T47D (cell line): ENCODE data around the gene RFNG.

Experiments used
- DNase-seq, 2 experiments: peaks; one replicate each; pipeline versions ENCODE4 v3.0.0 to v3.0.0-alpha.2; 2011 to 2012; ENCODE audit warnings: low read depth in 1 of 2, low spot score in 1 of 2
- JUND ChIP-seq: IDR thresholded peaks from 2 replicates; pipeline ENCODE4 v1.6.1; 2012; ENCODE audit warnings: low read depth
- in situ Hi-C: cut with HindIII; loops from 2 replicates; pipeline ENCODE4 v1.10.0; 2016; ENCODE audit warnings: low sequenced_read_pairs, low pct_unique_long_range_greater_than_20kb

Gene RFNG

DNA sequence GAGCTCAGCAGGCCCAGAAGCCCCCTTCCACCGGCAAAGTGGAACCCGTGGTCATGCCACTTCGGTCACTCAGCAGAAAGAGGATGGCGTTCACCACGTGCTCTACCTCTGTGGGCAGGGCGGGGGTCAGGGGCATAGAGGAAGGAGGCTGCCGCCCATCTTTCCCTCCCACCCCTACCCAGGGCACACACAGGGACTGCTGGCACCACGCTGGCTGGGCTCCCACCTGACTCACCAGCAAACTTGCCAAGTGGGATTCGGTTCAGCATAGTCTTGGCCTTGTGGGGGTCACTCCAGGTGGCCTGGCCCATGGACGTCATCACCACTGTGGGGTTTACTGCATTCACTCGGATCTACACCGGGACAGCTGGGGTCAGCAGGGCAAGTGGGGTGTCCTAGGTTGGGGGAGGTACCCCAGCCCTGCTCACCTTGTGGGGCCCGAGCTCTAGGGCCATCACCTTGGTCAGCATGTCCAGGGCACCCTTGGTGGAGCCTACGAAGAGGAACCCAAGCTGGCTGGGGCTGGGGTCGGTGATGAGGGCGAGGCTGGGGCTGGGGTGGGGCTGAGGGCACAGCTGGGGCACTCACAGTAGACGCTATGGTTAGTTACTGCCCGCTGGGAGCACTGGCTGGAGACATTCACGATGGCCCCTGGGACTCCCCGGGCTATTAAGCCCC lies 15.5 kb downstream of the RFNG start:
- no peak for DNase-seq
- no peak for TF ChIP-seq JUND
- in situ Hi-C loops: no loop called here

GRCh38 chr17:82035488-82035887 lies 16.1 kb downstream of the RFNG start:
- in situ Hi-C loops: no loop called here
- TF ChIP-seq JUND: no peak

GRCh38 chr17:82034371-82035011 lies 17.1 kb downstream of the RFNG start:
- DNase-seq: no peak
- in situ Hi-C loops: no loop called here
- TF ChIP-seq JUND: no peak

More at GRCh38 chr17:82035488-82035887, 16.1 kb downstream of the RFNG start:
- DNase-seq: no peak

GRCh38 chr17:82033359-82034085 lies 18.1 kb downstream of the RFNG start:
- DNase-seq: no peak
- TF ChIP-seq JUND: no peak
- in situ Hi-C loops: no loop called here

DNA sequence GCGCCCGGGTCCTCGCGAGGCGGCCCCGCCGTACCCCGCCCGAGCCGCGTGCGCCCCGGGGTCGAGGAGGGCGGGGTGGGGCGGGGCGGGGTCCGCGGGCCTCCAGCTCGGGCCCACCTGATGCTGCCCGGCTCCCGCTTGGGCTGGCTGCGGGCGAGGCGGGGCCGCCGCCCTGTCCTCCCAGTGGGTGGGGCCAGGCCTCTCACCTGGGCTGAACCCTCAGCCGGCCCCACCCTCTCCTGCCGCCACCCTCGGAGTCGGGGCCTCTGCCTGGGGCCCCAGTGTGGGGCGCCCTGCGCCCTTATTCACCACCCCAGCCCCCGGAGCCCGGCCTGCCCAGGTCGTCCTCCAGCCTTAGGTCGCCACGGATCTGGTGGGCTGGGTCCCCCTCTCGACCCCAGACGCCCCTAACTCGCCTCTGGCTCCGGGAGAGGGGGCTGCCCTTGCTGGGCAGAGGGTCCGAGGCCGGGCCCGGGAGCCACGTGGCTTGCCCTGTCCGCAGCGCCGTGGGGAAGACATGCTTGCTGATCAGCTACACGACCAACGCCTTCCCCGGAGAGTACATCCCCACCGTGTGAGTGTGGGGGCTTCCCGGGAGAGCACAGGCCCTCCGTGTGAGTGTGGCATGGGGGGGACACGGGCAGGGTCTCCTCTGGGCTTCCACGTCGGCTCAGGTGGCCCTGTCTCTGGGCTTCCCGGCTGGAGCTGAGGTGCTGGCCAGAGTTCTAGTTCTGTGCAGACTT lies 19.6 kb downstream of the RFNG start:
- in situ Hi-C loops: no loop called here
- peak; percentile 80 to 85 for DNase-seq

DNA sequence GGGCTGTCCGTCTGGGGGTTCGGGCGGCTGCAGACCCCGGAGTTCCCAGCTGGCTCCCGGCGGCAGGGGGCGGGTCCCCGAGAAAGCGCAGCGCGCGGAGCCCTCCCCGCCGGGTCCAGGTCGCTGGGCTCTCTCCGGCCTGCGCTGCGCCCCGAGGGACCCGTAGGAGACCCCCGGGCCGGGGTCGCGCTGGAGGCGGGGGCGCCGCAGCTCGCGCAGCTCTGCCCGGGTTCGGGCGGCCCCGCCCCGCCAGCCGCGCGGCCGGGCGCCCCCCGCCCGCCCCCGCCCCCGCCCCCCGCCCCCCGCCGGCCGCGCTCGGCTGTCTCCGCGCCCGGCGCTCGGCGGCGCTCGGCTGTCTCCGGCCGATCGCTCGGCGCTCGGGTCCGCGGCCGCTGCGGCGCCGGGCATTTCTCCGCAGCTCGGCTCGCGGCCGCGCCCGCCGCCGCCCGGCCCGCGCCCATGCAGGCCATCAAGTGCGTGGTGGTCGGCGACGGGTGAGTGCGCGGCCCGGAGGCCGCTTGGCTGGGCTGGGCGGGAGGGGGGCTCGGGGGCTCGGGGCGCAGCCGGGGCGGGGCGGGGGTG lies 20.2 kb downstream of the RFNG start, which contains the start of gene RAC3:
Gene RAC3 (plus strand): TSS at position 376 of the 582 bp plus-strand sequence. CDS start 84 bp downstream, at position 460.
- peak in 1 of 2 experiments; percentile 66 for DNase-seq
- in situ Hi-C loops: no loop called here
- no peak for TF ChIP-seq JUND

More for the DNA sequence above, 19.6 kb downstream of the RFNG start:
- TF ChIP-seq JUND: no peak

DNA sequence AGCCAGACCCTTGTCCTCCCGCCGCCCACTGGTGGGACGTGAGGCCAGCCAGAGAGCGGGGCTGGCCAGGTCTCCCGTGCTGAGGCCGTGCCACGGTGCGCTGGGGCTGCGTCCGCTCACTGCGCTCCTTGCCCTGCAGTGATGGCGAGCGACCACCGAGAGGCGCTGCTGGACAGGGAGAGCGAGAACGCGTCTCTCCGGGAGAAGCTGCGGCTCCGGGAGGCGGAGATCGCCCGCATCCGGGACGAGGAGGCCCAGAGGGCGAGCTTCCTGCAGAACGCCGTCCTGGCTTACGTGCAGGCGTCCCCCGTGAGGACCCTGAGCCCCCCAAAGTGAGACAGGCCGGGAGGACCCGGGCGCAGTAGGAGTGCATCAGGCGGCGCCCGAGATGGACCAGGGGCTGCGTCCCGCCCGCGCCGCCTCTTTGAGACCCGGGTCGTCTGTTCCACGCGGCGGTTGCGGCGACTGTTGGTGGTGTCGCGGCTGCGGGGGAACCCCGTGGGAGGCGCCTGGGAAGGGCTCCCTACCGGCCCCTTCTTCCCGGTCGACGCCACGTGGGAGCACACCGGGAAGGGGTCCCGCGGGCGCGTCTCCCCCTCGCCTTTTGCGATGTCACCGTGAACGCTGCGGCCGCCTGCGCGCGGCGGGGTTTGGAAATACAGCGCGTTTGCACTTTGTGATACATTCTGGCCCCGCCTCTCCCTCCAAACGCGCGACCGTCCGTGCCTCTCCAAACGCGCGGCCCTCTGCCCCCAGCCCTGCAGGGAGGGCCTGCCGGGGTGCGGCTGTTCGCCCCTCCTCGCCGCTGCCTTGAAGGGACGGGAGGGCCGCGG lies 20.9 kb downstream of the RFNG start:
- TF ChIP-seq JUND: no peak
- in situ Hi-C loops: no loop called here
- DNase-seq: peak; percentile 91 to 93

- in situ Hi-C loops: no loop called here
- no peak for DNase-seq
- no peak for TF ChIP-seq JUND
Observed at GRCh38 chr17:82029990-82030469, 21.6 kb downstream of the RFNG start.

GRCh38 chr17:82029391-82029790 lies 22.2 kb downstream of the RFNG start:
- in situ Hi-C loops: no loop called here
- no peak for TF ChIP-seq JUND
- no peak for DNase-seq

- no peak for TF ChIP-seq JUND
- in situ Hi-C loops: no loop called here
Observed at GRCh38 chr17:82028966-82029365, 22.6 kb downstream of the RFNG start.

DNA sequence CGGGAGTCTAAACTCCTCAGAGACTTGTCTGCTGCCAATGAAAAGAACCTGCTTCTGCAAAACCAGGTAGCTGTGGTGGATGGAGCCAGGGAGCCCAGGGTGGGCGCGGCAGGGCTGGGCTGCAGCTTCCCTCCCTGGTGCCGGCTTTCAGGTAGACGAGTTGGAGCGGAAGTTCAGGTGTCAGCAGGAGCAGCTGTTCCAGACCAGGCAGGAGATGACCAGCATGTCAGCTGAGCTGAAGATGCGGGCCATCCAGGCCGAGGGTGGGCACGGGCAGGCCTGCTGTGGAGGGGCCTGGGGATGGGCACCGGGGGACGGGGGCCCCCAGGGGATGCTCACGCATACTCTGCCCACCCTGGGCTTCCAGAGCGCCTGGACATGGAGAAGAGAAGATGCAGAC lies 23.4 kb downstream of the RFNG start:
- DNase-seq: no peak
- in situ Hi-C loops: no loop called here
- TF ChIP-seq JUND: no peak

More at GRCh38 chr17:82028966-82029365, 22.6 kb downstream of the RFNG start:
- DNase-seq: no peak
